PC-9 (cell line): Measurements from ENCODE around the gene ZNF135. TPM values are rescaled to one million over a fixed set of nuclear protein-coding genes. Genes with fewer than 3 reads are reported as not detected.

Experiments
- BruUV-seq: library from RNA; stranded (reverse); fragments of 400-500 nt; replicated peaks from 2 replicates; lab custom pipeline; 2021; lab: Mats Ljungman, UMichigan
- CTCF ChIA-PET: fragments of 300-600 bp; sonication (Branson Sonifier 250); formaldehyde crosslinking; loops from one replicate; lab custom pipeline; 2022; ENCODE audit warnings: antibody characterized with exemption; lab: Charles Lee
- POLR2A ChIA-PET: fragments of 300-600 bp; sonication (Branson Sonifier 250); formaldehyde crosslinking; loops from one replicate; lab custom pipeline; 2022; ENCODE audit warnings: antibody characterized with exemption; ENCODE audit not compliant: unreplicated experiment; lab: Charles Lee
- DNase-seq, 2 experiments: peaks; one replicate each; pipeline versions ENCODE4 v3.0.0 to v3.0.0-alpha.2; 2015 to 2022; ENCODE audit warnings: mixed read lengths in 1 of 2
- H2AFZ ChIP-seq: fragments of 200-600 bp; sonication (generic); 2 replicates; pipeline ENCODE4 v1.8.1; 2017; ENCODE audit warnings: antibody characterized with exemption
- H3F3A ChIP-seq: fragments of 200-600 bp; sonication (generic); 2 replicates; pipeline ENCODE4 v1.8.1; 2017; ENCODE audit warnings: antibody characterized with exemption, mild to moderate bottlenecking, low read depth; ENCODE audit not compliant: insufficient read depth
- H3K27ac ChIP-seq: fragments of 200-600 bp; sonication (generic); 2 replicates; pipeline ENCODE4 v1.6.1; 2016; ENCODE audit warnings: mixed run types
- H3K27me3 ChIP-seq: fragments of 200-600 bp; sonication (generic); 2 replicates; pipeline ENCODE4 v1.6.1; 2016; ENCODE audit warnings: low read depth, mixed run types; ENCODE audit not compliant: insufficient read depth
- H3K36me3 ChIP-seq: fragments of 200-600 bp; sonication (generic); 2 replicates; pipeline ENCODE4 v1.6.1; 2016; ENCODE audit warnings: low read depth, mixed run types
- H3K4me1 ChIP-seq: fragments of 200-600 bp; sonication (generic); replicated peaks from 2 replicates; pipeline ENCODE4 v1.6.1; 2016; ENCODE audit warnings: mixed run types; ENCODE audit not compliant: insufficient read depth
- H3K4me2 ChIP-seq: fragments of 200-600 bp; sonication (generic); 2 replicates; pipeline ENCODE4 v1.6.1; 2017; ENCODE audit warnings: mixed run types
- H3K4me3 ChIP-seq: fragments of 200-600 bp; sonication (generic); 2 replicates; pipeline ENCODE4 v1.6.1; 2016; ENCODE audit warnings: mixed run types
- H3K79me2 ChIP-seq: fragments of 200-600 bp; sonication (generic); 2 replicates; pipeline ENCODE4 v1.6.1; 2017; ENCODE audit warnings: low read depth, mixed run types
- H3K9me2 ChIP-seq: fragments of 200-600 bp; sonication (generic); 2 replicates; pipeline ENCODE4 v1.8.1; 2017; ENCODE audit warnings: mild to moderate bottlenecking; ENCODE audit not compliant: insufficient read depth
- H3K9me3 ChIP-seq: fragments of 200-600 bp; sonication (generic); 2 replicates; pipeline ENCODE4 v1.8.1; 2016; ENCODE audit warnings: low read depth; ENCODE audit not compliant: insufficient read depth
- H4K20me1 ChIP-seq: fragments of 200-600 bp; sonication (generic); 2 replicates; pipeline ENCODE4 v1.8.1; 2017; ENCODE audit not compliant: insufficient read depth
- EZH2 ChIP-seq: fragments of 200-600 bp; sonication (generic); IDR thresholded peaks from 2 replicates; pipeline ENCODE4 v1.8.0; 2017; ENCODE audit warnings: antibody characterized with exemption, low read depth
- intact Hi-C: fragments of 100-400 bp; cut with micrococcal nuclease; formaldehyde crosslinking; loops from one replicate; pipeline ENCODE4 v1.10.0; 2022; ENCODE audit not compliant: unreplicated experiment
- total RNA-seq: library from RNA; stranded (reverse); gene quantifications from 2 replicates; pipeline ENCODE4 v1.2.3, GENCODE V29; 2021
- TF ChIP-seq, protein P1 (sequence below): fragments of 200-600 bp; sonication (generic); conservative IDR thresholded peaks from 2 replicates; pipeline ENCODE4 v1.6.1; 2017; ENCODE audit warnings: mixed run types, antibody characterized with exemption, mild to moderate bottlenecking, moderate library complexity

ZNF135 gene
- total RNA-seq, 1 experiment from 2014 or later, result 0.15 TPM

DNA sequence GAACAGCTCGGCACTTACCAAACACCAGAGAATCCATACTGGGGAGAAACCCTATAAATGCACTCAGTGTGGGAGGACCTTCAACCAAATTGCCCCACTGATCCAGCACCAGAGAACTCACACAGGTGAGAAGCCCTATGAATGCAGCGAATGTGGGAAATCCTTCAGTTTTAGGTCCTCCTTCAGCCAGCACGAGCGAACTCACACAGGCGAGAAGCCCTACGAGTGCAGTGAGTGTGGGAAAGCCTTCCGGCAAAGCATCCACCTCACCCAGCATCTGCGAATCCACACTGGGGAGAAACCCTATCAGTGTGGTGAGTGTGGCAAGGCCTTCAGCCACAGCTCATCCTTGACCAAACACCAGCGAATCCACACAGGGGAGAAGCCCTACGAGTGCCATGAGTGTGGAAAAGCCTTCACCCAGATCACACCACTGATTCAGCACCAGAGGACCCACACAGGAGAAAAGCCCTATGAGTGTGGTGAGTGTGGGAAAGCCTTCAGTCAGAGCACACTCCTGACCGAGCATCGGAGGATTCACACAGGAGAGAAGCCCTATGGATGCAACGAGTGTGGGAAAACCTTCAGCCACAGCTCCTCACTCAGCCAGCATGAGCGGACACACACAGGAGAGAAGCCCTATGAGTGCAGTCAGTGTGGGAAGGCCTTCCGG lies 8.3 kb downstream of the ZNF135 start:
- no peak for DNase-seq
- H3K27ac ChIP-seq, result no peak overlapping the region
- no peak overlapping the region for H3K4me3 ChIP-seq
- no TSS peak for BruUV-seq
- H3F3A ChIP-seq, result no peaks in the 10 kb centered on the region
- H3K36me3 ChIP-seq, result no peaks in the 10 kb centered on the region
- H3K4me1 ChIP-seq, result no peaks in the 10 kb centered on the region
- TF ChIP-seq, protein P1, sequence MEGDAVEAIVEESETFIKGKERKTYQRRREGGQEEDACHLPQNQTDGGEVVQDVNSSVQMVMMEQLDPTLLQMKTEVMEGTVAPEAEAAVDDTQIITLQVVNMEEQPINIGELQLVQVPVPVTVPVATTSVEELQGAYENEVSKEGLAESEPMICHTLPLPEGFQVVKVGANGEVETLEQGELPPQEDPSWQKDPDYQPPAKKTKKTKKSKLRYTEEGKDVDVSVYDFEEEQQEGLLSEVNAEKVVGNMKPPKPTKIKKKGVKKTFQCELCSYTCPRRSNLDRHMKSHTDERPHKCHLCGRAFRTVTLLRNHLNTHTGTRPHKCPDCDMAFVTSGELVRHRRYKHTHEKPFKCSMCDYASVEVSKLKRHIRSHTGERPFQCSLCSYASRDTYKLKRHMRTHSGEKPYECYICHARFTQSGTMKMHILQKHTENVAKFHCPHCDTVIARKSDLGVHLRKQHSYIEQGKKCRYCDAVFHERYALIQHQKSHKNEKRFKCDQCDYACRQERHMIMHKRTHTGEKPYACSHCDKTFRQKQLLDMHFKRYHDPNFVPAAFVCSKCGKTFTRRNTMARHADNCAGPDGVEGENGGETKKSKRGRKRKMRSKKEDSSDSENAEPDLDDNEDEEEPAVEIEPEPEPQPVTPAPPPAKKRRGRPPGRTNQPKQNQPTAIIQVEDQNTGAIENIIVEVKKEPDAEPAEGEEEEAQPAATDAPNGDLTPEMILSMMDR, result no peak
- TF ChIP-seq EZH2, result no peak
- H3K9me3 ChIP-seq, result peaks cover 11% of the 10 kb centered on the region
- H3K4me2 ChIP-seq, result no peak overlapping the region
- no peak overlapping the region for H2AFZ ChIP-seq
- H3K9me2 ChIP-seq, result no peaks in the 10 kb centered on the region
- H3K79me2 ChIP-seq, result no peaks in the 10 kb centered on the region
- H3K27me3 ChIP-seq, result no peaks in the 10 kb centered on the region
- H4K20me1 ChIP-seq, result no peaks in the 10 kb centered on the region
- CTCF ChIA-PET, result no interaction called here
- POLR2A ChIA-PET, result no interaction called here
- intact Hi-C loops, result no loop called here

DNA sequence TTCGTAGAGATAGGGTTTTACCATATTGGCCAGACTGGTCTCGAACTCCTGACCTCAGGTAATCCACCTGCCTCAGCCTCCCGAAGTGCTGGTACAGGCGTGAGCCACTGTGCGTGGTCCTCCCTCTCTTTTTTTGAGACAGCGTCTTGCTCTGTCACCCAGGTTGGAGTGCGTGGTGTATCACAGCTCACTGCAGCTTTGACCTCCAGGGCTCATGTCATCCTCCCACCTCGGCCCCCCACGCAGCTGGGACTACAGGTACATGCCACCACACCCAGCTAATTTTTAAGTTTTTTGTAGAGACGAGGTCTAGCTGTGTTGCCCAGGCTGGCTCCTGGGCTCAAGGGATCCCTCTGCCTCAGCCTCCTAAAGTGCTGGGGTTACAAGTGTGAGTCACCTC lies 20.7 kb downstream of the ZNF135 start:
- intact Hi-C loops, result no loop called here
- ChIA-PET CTCF (no interaction called here), POLR2A (no interaction called here)
- Histone ChIP-seq H4K20me1 (no peaks in the 10 kb centered on the region), H3F3A (no peaks in the 10 kb centered on the region), H3K4me1 (no peaks in the 10 kb centered on the region), H3K79me2 (no peaks in the 10 kb centered on the region), H3K36me3 (no peaks in the 10 kb centered on the region), H3K27ac (no peak overlapping the region), H3K4me3 (no peak overlapping the region), H3K27me3 (peaks cover 25% of the 10 kb centered on the region; the same call in 1 of the 2 replicates), H3K9me2 (no peaks in the 10 kb centered on the region), H3K9me3 (peaks cover 16% of the 10 kb centered on the region), H3K4me2 (no peak overlapping the region), H2AFZ (no peak overlapping the region)
- no peak for DNase-seq
- TF ChIP-seq, protein P1, result no peak
- no peak for TF ChIP-seq EZH2
- BruUV-seq, result no TSS peak

DNA sequence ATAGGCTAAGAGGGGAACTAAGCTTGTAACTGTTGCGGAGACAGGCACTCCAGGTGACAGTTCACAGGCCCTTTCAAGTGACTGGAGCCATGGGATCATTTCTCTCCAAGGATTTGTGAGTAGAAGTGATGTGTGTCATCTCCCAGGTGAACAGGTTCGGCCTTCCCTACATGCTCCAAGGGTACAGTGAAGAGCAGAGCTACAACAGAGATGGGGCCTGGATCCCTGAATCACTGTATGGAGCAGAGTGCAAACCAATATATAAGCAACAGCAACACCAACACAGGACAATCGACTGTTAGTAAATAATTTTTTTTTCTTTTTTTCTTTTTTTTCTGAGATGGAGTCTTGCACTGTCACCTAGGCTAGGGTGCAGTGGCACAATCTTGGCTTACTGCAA lies 23.9 kb downstream of the ZNF135 start:
- H3K36me3 ChIP-seq, result peaks cover 5% of the 10 kb centered on the region; the same call in 1 of the 2 replicates
- no peak overlapping the region for H3K4me2 ChIP-seq
- H4K20me1 ChIP-seq, result no peaks in the 10 kb centered on the region
- no peak overlapping the region for H2AFZ ChIP-seq
- H3K79me2 ChIP-seq, result no peaks in the 10 kb centered on the region
- H3K27ac ChIP-seq, result no peak overlapping the region
- H3K4me3 ChIP-seq, result no peak overlapping the region
- H3K9me2 ChIP-seq, result no peaks in the 10 kb centered on the region
- ChIA-PET CTCF (interaction anchor here (0.6 kb wide), 2 partner anchors 721 to 1356 kb away, joined by 3 to 13 read pairs; no protein-coding TSS in a partner anchor), POLR2A (no interaction called here)
- DNase-seq, result no peak
- no peaks in the 10 kb centered on the region for H3F3A ChIP-seq
- H3K9me3 ChIP-seq, result peaks cover 35% of the 10 kb centered on the region
- H3K4me1 ChIP-seq, result no peaks in the 10 kb centered on the region
- TF ChIP-seq EZH2, result no peak
- TF ChIP-seq, protein P1, result no peak
- intact Hi-C loops, result no loop called here
- H3K27me3 ChIP-seq, result peaks cover 9% of the 10 kb centered on the region; the same call in 1 of the 2 replicates
- no TSS peak for BruUV-seq
